WTC11 (cell line): Measurements from ENCODE around the gene LFNG. TPM values are rescaled to one million over a fixed set of nuclear protein-coding genes. Genes with fewer than 3 reads are reported as not detected.

ENCODE experiments used
- ATAC-seq: fragments of 200-7000 bp; cut with Tn5 transposase; 2 replicates; pipeline ENCODE4 v1.10.0; 2021; ENCODE audit warnings: mild to moderate bottlenecking, moderate library complexity
- CTCF ChIA-PET: fragments of 300-600 bp; sonication (Branson Sonifier 250); formaldehyde crosslinking; loops from one replicate; lab custom pipeline; 2021; ENCODE audit warnings: antibody characterized with exemption; lab: Charles Lee
- POLR2A ChIA-PET: fragments of 350-600 bp; sonication (Branson Sonifier 250); formaldehyde crosslinking; loops from one replicate; lab custom pipeline; 2021; ENCODE audit warnings: antibody characterized with exemption; lab: Charles Lee
- DNase-seq: peaks from one replicate; pipeline ENCODE4 v3.0.0; 2021; ENCODE audit warnings: low spot score
- H3K27ac Mint-ChIP-seq: 2 replicates; pipeline ENCODE4 v1.8.0; 2021; ENCODE audit warnings: mixed read lengths
- H3K27me3 Mint-ChIP-seq: 2 replicates; pipeline ENCODE4 v1.8.0; 2021; ENCODE audit warnings: low read depth, mild to moderate bottlenecking, moderate library complexity, mixed read lengths
- H3K36me3 Mint-ChIP-seq: 2 replicates; pipeline ENCODE4 v1.8.0; 2021; ENCODE audit warnings: mixed read lengths
- H3K4me1 Mint-ChIP-seq: 2 replicates; pipeline ENCODE4 v1.8.0; 2022; ENCODE audit warnings: mixed read lengths
- H3K4me3 Mint-ChIP-seq: 2 replicates; pipeline ENCODE4 v1.8.0; 2021; ENCODE audit warnings: mild to moderate bottlenecking, moderate library complexity, mixed read lengths
- H3K9me3 Mint-ChIP-seq: 2 replicates; pipeline ENCODE4 v1.8.0; 2021; ENCODE audit warnings: mixed read lengths
- FOXK1 ChIP-seq: sonication (generic); formaldehyde crosslinking; IDR thresholded peaks from 2 replicates; pipeline ENCODE4 v1.8.0; 2022; ENCODE audit warnings: mild to moderate bottlenecking, moderate library complexity, missing genetic modification reagents
- KAT7 ChIP-seq: sonication (generic); formaldehyde crosslinking; IDR thresholded peaks from 2 replicates; pipeline ENCODE4 v1.8.1; 2023; ENCODE audit warnings: missing genetic modification reagents, mild to moderate bottlenecking, borderline replicate concordance
- MYBL2 ChIP-seq: sonication (generic); formaldehyde crosslinking; IDR thresholded peaks from 2 replicates; pipeline ENCODE4 v1.8.1; 2023; ENCODE audit warnings: mild to moderate bottlenecking, moderate library complexity, missing genetic modification reagents
- NR1H2 ChIP-seq: sonication (generic); formaldehyde crosslinking; IDR thresholded peaks from 2 replicates; pipeline ENCODE4 v1.9.0; 2021; ENCODE audit warnings: mild to moderate bottlenecking, moderate library complexity, missing genetic modification reagents
- RORB ChIP-seq: fragments of 250-450 bp; sonication (Bioruptor Pico); IDR thresholded peaks from 2 replicates; pipeline ENCODE4 v1.9.0; 2021; ENCODE audit warnings: mild to moderate bottlenecking
- SMAD4 ChIP-seq: sonication (generic); formaldehyde crosslinking; IDR thresholded peaks from 2 replicates; pipeline ENCODE4 v1.8.0; 2022; ENCODE audit warnings: mild to moderate bottlenecking, missing genetic modification reagents
- TEAD4 ChIP-seq: sonication (generic); formaldehyde crosslinking; IDR thresholded peaks from 2 replicates; pipeline ENCODE4 v1.8.0; 2022; ENCODE audit warnings: mild to moderate bottlenecking, missing genetic modification reagents
- ZBTB21 ChIP-seq: sonication (generic); formaldehyde crosslinking; IDR thresholded peaks from 2 replicates; pipeline ENCODE4 v1.8.1; 2023; ENCODE audit warnings: mild to moderate bottlenecking, missing genetic modification reagents, borderline replicate concordance
- ZNF671 ChIP-seq: fragments of 250-450 bp; sonication (Bioruptor Pico); IDR thresholded peaks from 2 replicates; pipeline ENCODE4 v1.8.0; 2021; ENCODE audit warnings: mild to moderate bottlenecking
- total RNA-seq: library from RNA; stranded (reverse); gene quantifications from 3 replicates; pipeline ENCODE4 v1.2.3, GENCODE V29; 2021
- TF ChIP-seq, protein P1 (sequence below): sonication (generic); formaldehyde crosslinking; IDR thresholded peaks from 2 replicates; pipeline ENCODE4 v1.8.1; 2022; ENCODE audit warnings: low read depth, missing genetic modification reagents, borderline replicate concordance
- TF ChIP-seq, protein P2 (sequence below): sonication (generic); formaldehyde crosslinking; IDR thresholded peaks from 2 replicates; pipeline ENCODE4 v1.8.1; 2023; ENCODE audit warnings: mild to moderate bottlenecking, missing genetic modification reagents, moderate library complexity
- TF ChIP-seq, protein P3 (sequence below): sonication (generic); formaldehyde crosslinking; IDR thresholded peaks from 2 replicates; pipeline ENCODE4 v1.8.0; 2022; ENCODE audit warnings: mild to moderate bottlenecking, missing genetic modification reagents
- TF ChIP-seq, protein P4 (sequence below): fragments of 250-450 bp; sonication (Bioruptor Pico); IDR thresholded peaks from 2 replicates; pipeline ENCODE4 v2.1.2; 2022; ENCODE audit warnings: mild to moderate bottlenecking, moderate library complexity
- TF ChIP-seq, protein P5 (sequence below): fragments of 250-450 bp; sonication (Bioruptor Pico); IDR thresholded peaks from 2 replicates; pipeline ENCODE4 v1.9.0; 2021; ENCODE audit warnings: mild to moderate bottlenecking
- TF ChIP-seq, protein P6 (sequence below): sonication (generic); formaldehyde crosslinking; IDR thresholded peaks from 2 replicates; pipeline ENCODE4 v1.8.0; 2022; ENCODE audit warnings: mild to moderate bottlenecking, missing genetic modification reagents
- TF ChIP-seq, protein P7 (sequence below): sonication (generic); formaldehyde crosslinking; IDR thresholded peaks from 2 replicates; pipeline ENCODE4 v1.8.1; 2022; ENCODE audit warnings: low read depth, mild to moderate bottlenecking, moderate library complexity, missing genetic modification reagents, borderline replicate concordance

Gene LFNG
- total RNA-seq, 1 experiment from 2014 or later, result 29.4 TPM

DNA sequence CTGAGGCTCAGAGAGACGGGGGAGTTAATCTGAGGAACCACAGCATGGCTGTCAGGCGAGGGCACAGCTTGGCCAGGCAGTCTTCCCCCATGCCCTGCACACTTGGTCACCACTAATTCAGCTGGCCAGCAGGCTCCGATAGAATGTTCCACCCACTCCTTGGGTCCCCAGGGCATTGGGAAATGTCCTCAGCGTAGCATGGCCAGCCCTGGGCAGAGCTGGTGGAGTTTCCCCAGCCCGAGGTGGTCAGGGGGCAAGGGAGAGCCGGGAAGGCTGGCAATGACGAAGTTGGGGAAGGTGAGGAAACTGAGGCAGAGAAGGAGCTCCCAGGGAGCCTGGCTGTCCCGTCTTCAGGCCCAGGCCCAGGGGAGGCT, 31.3 kb upstream of the LFNG start (continued):
- TF ChIP-seq, protein P1, sequence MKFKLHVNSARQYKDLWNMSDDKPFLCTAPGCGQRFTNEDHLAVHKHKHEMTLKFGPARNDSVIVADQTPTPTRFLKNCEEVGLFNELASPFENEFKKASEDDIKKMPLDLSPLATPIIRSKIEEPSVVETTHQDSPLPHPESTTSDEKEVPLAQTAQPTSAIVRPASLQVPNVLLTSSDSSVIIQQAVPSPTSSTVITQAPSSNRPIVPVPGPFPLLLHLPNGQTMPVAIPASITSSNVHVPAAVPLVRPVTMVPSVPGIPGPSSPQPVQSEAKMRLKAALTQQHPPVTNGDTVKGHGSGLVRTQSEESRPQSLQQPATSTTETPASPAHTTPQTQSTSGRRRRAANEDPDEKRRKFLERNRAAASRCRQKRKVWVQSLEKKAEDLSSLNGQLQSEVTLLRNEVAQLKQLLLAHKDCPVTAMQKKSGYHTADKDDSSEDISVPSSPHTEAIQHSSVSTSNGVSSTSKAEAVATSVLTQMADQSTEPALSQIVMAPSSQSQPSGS (CRISPR knock-in tag), result no peak
- no peak for TF ChIP-seq SMAD4 (CRISPR knock-in tag)

DNA sequence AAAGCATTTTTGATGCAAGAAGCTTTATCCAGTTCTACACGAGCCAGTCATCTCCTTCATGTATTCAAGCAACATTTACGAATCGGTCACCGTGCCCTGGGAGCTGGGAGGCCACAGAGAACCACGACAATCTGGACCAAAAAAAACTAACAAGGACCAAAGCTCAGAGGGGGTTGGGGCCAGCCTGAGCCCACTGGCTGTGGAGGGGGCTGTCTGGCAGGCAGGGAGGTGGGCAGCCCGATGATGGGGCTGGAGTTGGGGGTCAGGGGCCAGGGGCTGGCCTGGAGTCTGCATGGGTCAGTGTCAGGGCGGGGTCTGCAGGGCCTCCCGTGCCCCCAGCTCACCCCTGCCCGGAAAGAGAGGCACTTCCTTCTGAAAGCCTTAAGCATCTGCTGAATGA, 30.9 kb upstream of the LFNG start:
- H3K9me3 Mint-ChIP-seq, result peaks cover 9% of the 10 kb centered on the region
- TF ChIP-seq, protein P2, sequence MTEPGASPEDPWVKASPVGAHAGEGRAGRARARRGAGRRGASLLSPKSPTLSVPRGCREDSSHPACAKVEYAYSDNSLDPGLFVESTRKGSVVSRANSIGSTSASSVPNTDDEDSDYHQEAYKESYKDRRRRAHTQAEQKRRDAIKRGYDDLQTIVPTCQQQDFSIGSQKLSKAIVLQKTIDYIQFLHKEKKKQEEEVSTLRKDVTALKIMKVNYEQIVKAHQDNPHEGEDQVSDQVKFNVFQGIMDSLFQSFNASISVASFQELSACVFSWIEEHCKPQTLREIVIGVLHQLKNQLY (CRISPR knock-in tag), result no peak
- TF ChIP-seq RORB (CRISPR knock-in tag), result no peak
- H3K27me3 Mint-ChIP-seq, result no peaks in the 10 kb centered on the region
- no peak overlapping the region for H3K4me3 Mint-ChIP-seq
- H3K27ac Mint-ChIP-seq, result peak overlapping the region; percentile 37; the same call in 1 of the 2 replicates
- H3K36me3 Mint-ChIP-seq, result no peaks in the 10 kb centered on the region
- POLR2A ChIA-PET, result interaction anchor here (0.6 kb wide), 1 partner anchor 784 kb away, joined by 4 read pairs; no protein-coding TSS in a partner anchor
- H3K4me1 Mint-ChIP-seq, result 0 out of 2 replicates have a peak, but pooled peaks cover 2% of the 10 kb centered on the region
- ATAC-seq (no peak), DNase-seq (no peak)
- CTCF ChIA-PET, result interaction anchor here (1.5 to 2.2 kb wide), 3 partner anchors 13 to 221 kb away, joined by 4 to 8 read pairs (median 5); no protein-coding TSS in a partner anchor

DNA sequence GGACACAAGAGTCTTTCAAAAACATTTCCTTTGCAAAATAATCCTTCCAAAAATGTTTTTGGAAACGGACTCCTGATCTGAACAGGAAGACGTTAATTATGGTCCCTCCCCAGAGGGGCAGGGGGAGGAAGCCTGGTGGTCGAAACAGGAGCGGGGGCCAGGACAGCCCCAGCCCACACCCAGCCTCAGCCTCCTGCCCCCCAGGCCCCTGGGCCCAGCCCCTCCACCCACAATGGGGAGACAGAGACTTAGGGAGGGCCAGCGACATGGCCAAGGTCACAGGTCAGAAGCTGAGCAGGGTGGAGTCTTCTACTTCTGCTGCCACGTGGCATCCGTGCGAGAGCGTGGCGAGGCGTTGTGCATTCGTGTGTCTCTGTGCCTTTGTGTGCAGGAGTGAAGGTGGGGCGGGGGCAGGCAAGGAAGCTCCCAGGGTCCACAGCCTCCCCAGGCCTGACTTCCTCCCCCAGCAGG, 29.4 kb upstream of the LFNG start:
- TF ChIP-seq, protein P3, sequence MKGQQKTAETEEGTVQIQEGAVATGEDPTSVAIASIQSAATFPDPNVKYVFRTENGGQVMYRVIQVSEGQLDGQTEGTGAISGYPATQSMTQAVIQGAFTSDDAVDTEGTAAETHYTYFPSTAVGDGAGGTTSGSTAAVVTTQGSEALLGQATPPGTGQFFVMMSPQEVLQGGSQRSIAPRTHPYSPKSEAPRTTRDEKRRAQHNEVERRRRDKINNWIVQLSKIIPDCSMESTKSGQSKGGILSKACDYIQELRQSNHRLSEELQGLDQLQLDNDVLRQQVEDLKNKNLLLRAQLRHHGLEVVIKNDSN (CRISPR knock-in tag), result no peak
- TF ChIP-seq, protein P4, sequence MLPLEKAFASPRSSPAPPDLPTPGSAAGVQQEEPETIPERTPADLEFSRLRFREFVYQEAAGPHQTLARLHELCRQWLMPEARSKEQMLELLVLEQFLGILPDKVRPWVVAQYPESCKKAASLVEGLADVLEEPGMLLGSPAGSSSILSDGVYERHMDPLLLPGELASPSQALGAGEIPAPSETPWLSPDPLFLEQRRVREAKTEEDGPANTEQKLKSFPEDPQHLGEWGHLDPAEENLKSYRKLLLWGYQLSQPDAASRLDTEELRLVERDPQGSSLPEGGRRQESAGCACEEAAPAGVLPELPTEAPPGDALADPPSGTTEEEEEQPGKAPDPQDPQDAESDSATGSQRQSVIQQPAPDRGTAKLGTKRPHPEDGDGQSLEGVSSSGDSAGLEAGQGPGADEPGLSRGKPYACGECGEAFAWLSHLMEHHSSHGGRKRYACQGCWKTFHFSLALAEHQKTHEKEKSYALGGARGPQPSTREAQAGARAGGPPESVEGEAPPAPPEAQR, result no peak
- TF ChIP-seq, protein P5, sequence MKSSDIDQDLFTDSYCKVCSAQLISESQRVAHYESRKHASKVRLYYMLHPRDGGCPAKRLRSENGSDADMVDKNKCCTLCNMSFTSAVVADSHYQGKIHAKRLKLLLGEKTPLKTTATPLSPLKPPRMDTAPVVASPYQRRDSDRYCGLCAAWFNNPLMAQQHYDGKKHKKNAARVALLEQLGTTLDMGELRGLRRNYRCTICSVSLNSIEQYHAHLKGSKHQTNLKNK (CRISPR knock-in tag), result no peak
- TF ChIP-seq MYBL2 (no peak), FOXK1 (CRISPR knock-in tag) (no peak), TEAD4 (CRISPR knock-in tag) (no peak), ZBTB21 (CRISPR knock-in tag) (no peak), ZNF671 (no peak), NR1H2 (CRISPR knock-in tag) (no peak), KAT7 (CRISPR knock-in tag) (no peak)
- TF ChIP-seq, protein P6, sequence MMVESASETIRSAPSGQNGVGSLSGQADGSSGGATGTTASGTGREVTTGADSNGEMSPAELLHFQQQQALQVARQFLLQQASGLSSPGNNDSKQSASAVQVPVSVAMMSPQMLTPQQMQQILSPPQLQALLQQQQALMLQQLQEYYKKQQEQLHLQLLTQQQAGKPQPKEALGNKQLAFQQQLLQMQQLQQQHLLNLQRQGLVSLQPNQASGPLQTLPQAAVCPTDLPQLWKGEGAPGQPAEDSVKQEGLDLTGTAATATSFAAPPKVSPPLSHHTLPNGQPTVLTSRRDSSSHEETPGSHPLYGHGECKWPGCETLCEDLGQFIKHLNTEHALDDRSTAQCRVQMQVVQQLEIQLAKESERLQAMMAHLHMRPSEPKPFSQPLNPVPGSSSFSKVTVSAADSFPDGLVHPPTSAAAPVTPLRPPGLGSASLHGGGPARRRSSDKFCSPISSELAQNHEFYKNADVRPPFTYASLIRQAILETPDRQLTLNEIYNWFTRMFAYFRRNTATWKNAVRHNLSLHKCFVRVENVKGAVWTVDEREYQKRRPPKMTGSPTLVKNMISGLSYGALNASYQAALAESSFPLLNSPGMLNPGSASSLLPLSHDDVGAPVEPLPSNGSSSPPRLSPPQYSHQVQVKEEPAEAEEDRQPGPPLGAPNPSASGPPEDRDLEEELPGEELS (CRISPR knock-in tag), result no peak
- TF ChIP-seq, protein P7, sequence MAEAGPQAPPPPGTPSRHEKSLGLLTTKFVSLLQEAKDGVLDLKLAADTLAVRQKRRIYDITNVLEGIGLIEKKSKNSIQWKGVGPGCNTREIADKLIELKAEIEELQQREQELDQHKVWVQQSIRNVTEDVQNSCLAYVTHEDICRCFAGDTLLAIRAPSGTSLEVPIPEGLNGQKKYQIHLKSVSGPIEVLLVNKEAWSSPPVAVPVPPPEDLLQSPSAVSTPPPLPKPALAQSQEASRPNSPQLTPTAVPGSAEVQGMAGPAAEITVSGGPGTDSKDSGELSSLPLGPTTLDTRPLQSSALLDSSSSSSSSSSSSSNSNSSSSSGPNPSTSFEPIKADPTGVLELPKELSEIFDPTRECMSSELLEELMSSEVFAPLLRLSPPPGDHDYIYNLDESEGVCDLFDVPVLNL (CRISPR knock-in tag), result no peak
- Mint-ChIP-seq H3K4me1 (peaks cover 9% of the 10 kb centered on the region; the same call in 1 of the 2 replicates), H3K27me3 (no peaks in the 10 kb centered on the region), H3K36me3 (no peaks in the 10 kb centered on the region), H3K4me3 (no peak overlapping the region), H3K27ac (no peak overlapping the region), H3K9me3 (peaks cover 9% of the 10 kb centered on the region)
- no peak for DNase-seq
- ATAC-seq, result no peak
- ChIA-PET CTCF (no interaction called here), POLR2A (no interaction called here)
